IMR-90 (cell line): ENCODE measurements around the gene CCDC200. TPM values are rescaled to one million over a fixed set of nuclear protein-coding genes. Genes with fewer than 3 reads are reported as not detected.
"Not testable (repeated sequence)": the region's sequence is repeated elsewhere in the genome, so short reads cannot be mapped to it uniquely, and the experiment has no call there.

ENCODE experiments used
- ATAC-seq: fragments of 200-7000 bp; cut with Tn5 transposase; 2 replicates; pipeline ENCODE4 v1.9.1; 2020; ENCODE audit warnings: low read depth, mild to moderate bottlenecking, moderate library complexity
- BruUV-seq: library from RNA; stranded (reverse); fragments of 400-500 nt; replicated peaks from 2 replicates; lab custom pipeline; 2021; lab: Mats Ljungman, UMichigan
- CTCF ChIA-PET: fragments of 300-600 bp; formaldehyde crosslinking; extraction: SDS; loops from one replicate; lab custom pipeline; 2021; ENCODE audit warnings: antibody characterized with exemption; lab: Yijun Ruan, JAX
- POLR2A ChIA-PET: fragments of 300-600 bp; sonication (Branson Sonifier 250); formaldehyde crosslinking; loops from one replicate; lab custom pipeline; 2022; ENCODE audit warnings: antibody characterized with exemption; ENCODE audit not compliant: unreplicated experiment; lab: Charles Lee
- DNase-seq: peaks from one replicate; pipeline ENCODE4 v3.0.0; 2013
- H2AFZ ChIP-seq: replicated peaks from 2 replicates; pipeline ENCODE3; 2013; ENCODE audit warnings: low read length, mild to moderate bottlenecking; ENCODE audit not compliant: poor library complexity
- H2AK5ac ChIP-seq: 2 replicates; pipeline ENCODE4 v1.6.1; 2013; ENCODE audit warnings: low read depth, low read length, inconsistent platforms
- H2AK9ac ChIP-seq: replicated peaks from 2 replicates; pipeline ENCODE3; 2013; ENCODE audit warnings: mild to moderate bottlenecking, low read depth, low read length, moderate library complexity; ENCODE audit not compliant: poor library complexity
- H2BK120ac ChIP-seq: 2 replicates; pipeline ENCODE4 v1.6.1; 2013; ENCODE audit warnings: low read depth, low read length, inconsistent platforms
- H2BK15ac ChIP-seq: 3 replicates; pipeline ENCODE4 v1.6.1; 2013; ENCODE audit warnings: low read depth, low read length, inconsistent platforms
- H2BK20ac ChIP-seq: 2 replicates; pipeline ENCODE4 v1.6.1; 2013; ENCODE audit warnings: low read depth, mild to moderate bottlenecking, inconsistent platforms, low read length, moderate library complexity
- H2BK5ac ChIP-seq: 2 replicates; pipeline ENCODE4 v1.6.1; 2013; ENCODE audit warnings: mild to moderate bottlenecking, low read depth, low read length, inconsistent platforms; ENCODE audit not compliant: poor library complexity, severe bottlenecking
- H3K14ac ChIP-seq: replicated peaks from 2 replicates; pipeline ENCODE4 v1.6.1; 2013; ENCODE audit warnings: low read depth, low read length, inconsistent platforms
- H3K18ac ChIP-seq: 2 replicates; pipeline ENCODE4 v1.6.1; 2013; ENCODE audit warnings: low read depth, low read length, control low read depth
- H3K23ac ChIP-seq: 2 replicates; pipeline ENCODE4 v1.6.1; 2013; ENCODE audit warnings: low read depth, low read length, inconsistent platforms
- H3K27ac ChIP-seq: 2 replicates; pipeline ENCODE4 v1.5.1; 2013; ENCODE audit warnings: mild to moderate bottlenecking, control low read depth, low read length; ENCODE audit not compliant: insufficient read depth
- H3K27me3 ChIP-seq: 2 replicates; pipeline ENCODE4 v1.6.1; 2013; ENCODE audit warnings: low read length; ENCODE audit not compliant: control insufficient read depth, insufficient read depth
- H3K36me3 ChIP-seq: 2 replicates; pipeline ENCODE4 v1.6.1; 2013; ENCODE audit warnings: low read length, mixed read lengths; ENCODE audit not compliant: control insufficient read depth, insufficient read depth
- H3K4ac ChIP-seq: 2 replicates; pipeline ENCODE4 v1.6.1; 2013; ENCODE audit warnings: low read depth, low read length, inconsistent platforms
- H3K4me1 ChIP-seq: 2 replicates; pipeline ENCODE4 v1.6.1; 2013; ENCODE audit warnings: low read length, mixed read lengths; ENCODE audit not compliant: control insufficient read depth, insufficient read depth
- H3K4me2 ChIP-seq: 2 replicates; pipeline ENCODE4 v1.6.1; 2013; ENCODE audit warnings: low read depth, mild to moderate bottlenecking, control low read depth, low read length, moderate library complexity
- H3K4me3 ChIP-seq: 2 replicates; pipeline ENCODE4 v1.5.1; 2013; ENCODE audit warnings: low read depth, mild to moderate bottlenecking, control low read depth, low read length, moderate library complexity; ENCODE audit not compliant: insufficient read depth
- H3K56ac ChIP-seq: 2 replicates; pipeline ENCODE4 v1.6.1; 2013; ENCODE audit warnings: low read length, inconsistent platforms; ENCODE audit not compliant: insufficient read depth; ENCODE audit errors: extremely low read depth
- H3K79me1 ChIP-seq, 2 experiments: 2 replicates each; pipeline ENCODE4 v1.6.1; 2013; ENCODE audit warnings: low read length in 2 of 2, inconsistent platforms in 1 of 2, low read depth in 1 of 2
- H3K9ac ChIP-seq: 2 replicates; pipeline ENCODE4 v1.6.1; 2013; ENCODE audit warnings: low read depth, low read length, control low read depth
- H3K9me1 ChIP-seq: 2 replicates; pipeline ENCODE4 v1.6.1; 2013; ENCODE audit warnings: low read length, inconsistent platforms; ENCODE audit not compliant: insufficient read depth
- H3K9me3 ChIP-seq: 2 replicates; pipeline ENCODE4 v1.6.1; 2013; ENCODE audit warnings: low read length; ENCODE audit not compliant: control insufficient read depth, insufficient read depth
- H4K20me1 ChIP-seq: 2 replicates; pipeline ENCODE4 v1.6.1; 2013; ENCODE audit warnings: low read length, inconsistent platforms; ENCODE audit not compliant: insufficient read depth
- H4K5ac ChIP-seq: 2 replicates; pipeline ENCODE4 v1.6.1; 2013; ENCODE audit warnings: mild to moderate bottlenecking, low read depth, low read length, control low read depth
- H4K8ac ChIP-seq, 2 experiments: 2 replicates each; pipeline ENCODE4 v1.6.1; 2013; ENCODE audit warnings: low read depth in 2 of 2, low read length in 2 of 2, control low read depth in 1 of 2, inconsistent platforms in 1 of 2
- H4K91ac ChIP-seq: 2 replicates; pipeline ENCODE4 v1.6.1; 2013; ENCODE audit warnings: low read depth, low read length, inconsistent platforms; ENCODE audit not compliant: insufficient read depth
- WGBS, 2 experiments: methylation state at CpG; one replicate each; pipeline versions ENCODE4 v1.1.5 to v1.1.7; 2013; ENCODE audit warnings: missing lambda C conversion rate in 2 of 2; ENCODE audit not compliant: insufficient read length in 1 of 2; ENCODE audit errors: extremely low coverage in 2 of 2; 5-methylcytosine and 5-hydroxymethylcytosine counted together
- dilution Hi-C: fragments of 300-500 bp; cut with HindIII; formaldehyde crosslinking; loops from one replicate; pipeline ENCODE4 v1.14.3; 2018; ENCODE audit warnings: low sequenced_read_pairs; ENCODE audit not compliant: unreplicated experiment
- in situ Hi-C: fragments of 300-500 bp; cut with MboI; formaldehyde crosslinking; loops from 3 replicates; pipeline ENCODE4 v1.14.3; 2019; ENCODE audit warnings: low sequenced_read_pairs, inconsistent platforms, mixed read lengths
- intact Hi-C: fragments of 100-400 bp; cut with micrococcal nuclease; formaldehyde crosslinking; loops from 2 replicates; pipeline ENCODE4 v1.10.0; 2022
- polyA plus RNA-seq, 3 experiments: library from polyadenylated mRNA; depleted of rRNA; stranded (reverse); fragments of >200 nt; gene quantifications; 2 replicates each; pipeline ENCODE4 v1.2.3, GENCODE V29; 2012; ENCODE audit warnings: low replicate concordance in 1 of 3
- total RNA-seq: library from RNA; depleted of rRNA; stranded (reverse); fragments of >200 nt; gene quantifications from 2 replicates; pipeline ENCODE4 v1.2.3, GENCODE V29; 2012

CCDC200 gene
- total and polyA plus RNA-seq, 2 of the 4 experiments (the other 2 are of a cell fraction), result not detected

DNA sequence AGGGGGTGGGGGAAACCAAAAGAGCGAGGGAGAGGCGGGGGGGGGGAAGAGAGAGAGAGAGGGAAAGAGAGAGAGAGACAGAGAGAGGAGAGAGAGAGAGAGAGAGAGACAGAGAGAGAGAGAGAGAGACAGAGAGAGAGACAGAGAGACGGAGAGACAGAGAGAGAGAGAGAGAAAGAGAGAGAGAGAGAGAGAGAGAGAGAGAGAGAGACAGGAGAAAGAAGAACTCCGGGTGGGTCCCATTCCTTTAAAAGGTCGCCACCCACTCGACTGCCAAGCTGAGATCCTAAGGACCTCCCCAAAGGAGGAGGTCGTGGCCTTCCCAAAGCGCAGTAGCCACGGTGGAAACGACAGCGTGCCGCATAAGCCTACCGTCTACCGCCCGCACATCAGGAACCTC, 4.8 kb upstream of the CCDC200 start:
- H3K56ac ChIP-seq, H3K9me3 ChIP-seq, H2AFZ ChIP-seq, H2BK5ac ChIP-seq, H4K5ac ChIP-seq, H2AK5ac ChIP-seq, H3K9me1 ChIP-seq, H2BK20ac ChIP-seq, ATAC-seq, H3K4ac ChIP-seq, intact Hi-C loops, CTCF ChIA-PET, H4K8ac ChIP-seq, H3K27me3 ChIP-seq, DNase-seq, H3K9ac ChIP-seq, H2BK15ac ChIP-seq, H3K36me3 ChIP-seq, H3K18ac ChIP-seq, dilution Hi-C loops, H2AK9ac ChIP-seq, H3K79me1 ChIP-seq, POLR2A ChIA-PET, H4K20me1 ChIP-seq, H3K23ac ChIP-seq, in situ Hi-C loops, H3K27ac ChIP-seq, BruUV-seq, H3K4me1 ChIP-seq, H4K91ac ChIP-seq, H3K4me2 ChIP-seq, H3K4me3 ChIP-seq, H2BK120ac ChIP-seq, H3K14ac ChIP-seq: not testable (repeated sequence)
- no CpG with 5 or more reads among the region's 15 CpGs for WGBS, 2 experiments

DNA sequence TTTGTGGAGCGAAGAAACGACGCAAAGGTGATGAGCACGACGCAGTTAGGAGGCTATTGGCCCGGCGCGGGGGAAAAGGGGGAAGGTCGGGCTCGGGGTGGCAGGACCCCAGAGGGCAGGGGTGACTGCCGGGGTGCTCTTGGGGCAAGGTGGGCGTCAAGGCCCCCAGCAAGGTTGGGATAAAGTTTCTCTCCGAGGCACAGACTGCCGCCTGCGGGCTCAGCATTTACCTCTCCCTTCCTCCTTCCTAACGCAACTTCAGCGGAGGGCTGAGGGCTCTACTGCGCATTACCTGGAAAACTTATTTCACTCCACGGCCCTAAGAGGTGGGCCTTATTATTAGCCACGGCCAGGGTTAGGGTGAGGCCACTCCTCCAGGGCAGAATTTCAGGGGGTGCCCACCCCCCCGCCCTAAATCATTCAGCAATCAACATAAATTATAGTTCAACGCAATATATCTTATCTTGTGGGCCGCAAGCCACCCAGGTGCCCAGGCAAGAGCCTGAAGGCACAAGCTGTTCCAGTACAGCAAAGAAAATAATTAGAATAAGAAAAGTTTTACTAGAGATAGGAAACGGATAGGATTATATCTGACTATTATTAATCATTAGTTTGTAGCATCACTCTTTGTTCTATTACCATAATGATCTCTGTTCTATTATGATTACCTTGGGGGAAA, 3.7 kb upstream of the CCDC200 start:
- H2BK15ac ChIP-seq, H3K4me2 ChIP-seq, intact Hi-C loops, H3K14ac ChIP-seq, H3K79me1 ChIP-seq, H3K36me3 ChIP-seq, H2BK20ac ChIP-seq, H4K8ac ChIP-seq, H4K20me1 ChIP-seq, H3K23ac ChIP-seq, H2AK9ac ChIP-seq, H3K4me3 ChIP-seq, H3K27me3 ChIP-seq, POLR2A ChIA-PET, dilution Hi-C loops, H3K27ac ChIP-seq, H3K9ac ChIP-seq, H2BK5ac ChIP-seq, H3K9me3 ChIP-seq, H3K9me1 ChIP-seq, DNase-seq, H2AK5ac ChIP-seq, CTCF ChIA-PET, H2BK120ac ChIP-seq, H3K56ac ChIP-seq, H3K4me1 ChIP-seq, H4K91ac ChIP-seq, H3K18ac ChIP-seq, BruUV-seq, in situ Hi-C loops, H2AFZ ChIP-seq, ATAC-seq, H3K4ac ChIP-seq, H4K5ac ChIP-seq: not testable (repeated sequence)
- no CpG with 5 or more reads among the region's 24 CpGs for WGBS, 2 experiments
